Fibroblast of lung (primary cell): Measurements from ENCODE around the gene PLVAP.

Experiments
- EZH2 ChIP-seq: IDR thresholded peaks from 2 replicates; pipeline ENCODE4 v1.5.1; 2012; ENCODE audit warnings: low read length, control low read depth, mild to moderate bottlenecking; ENCODE audit errors: missing control alignments
- TF ChIP-seq, protein P1 (sequence below), 2 donors: IDR thresholded peaks in 1 of 2; conservative IDR thresholded peaks in 1 of 2; 1 replicate in 1 of 2; 2 replicates in 1 of 2; pipeline ENCODE4 v1.5.1; 2011 to 2012; ENCODE audit warnings: low read length in 2 of 2, control low read depth in 1 of 2, inconsistent platforms in 1 of 2, low read depth in 1 of 2, mild to moderate bottlenecking in 1 of 2

DNA sequence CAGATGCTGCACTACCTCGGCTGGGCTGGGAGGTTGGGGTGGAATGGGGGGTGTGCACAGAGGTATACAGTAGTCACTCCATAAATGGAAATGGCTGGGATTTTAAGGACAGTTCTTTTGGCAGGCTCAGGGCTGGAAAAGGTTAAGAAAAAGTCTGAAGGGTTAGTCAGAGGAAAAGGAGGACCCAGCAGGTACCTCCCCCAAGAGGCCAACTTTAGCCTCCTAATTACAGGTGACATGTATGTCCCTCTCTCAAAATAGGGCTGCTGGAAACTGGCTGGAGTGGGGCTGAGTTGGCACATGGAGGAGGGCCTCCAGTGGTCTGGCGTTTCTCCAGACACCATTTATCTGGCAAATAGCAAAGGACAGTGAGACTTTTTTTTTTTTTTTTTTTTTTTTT, 15.9 kb upstream of the PLVAP start:
- no peak for TF ChIP-seq EZH2
- TF ChIP-seq, protein P1, sequence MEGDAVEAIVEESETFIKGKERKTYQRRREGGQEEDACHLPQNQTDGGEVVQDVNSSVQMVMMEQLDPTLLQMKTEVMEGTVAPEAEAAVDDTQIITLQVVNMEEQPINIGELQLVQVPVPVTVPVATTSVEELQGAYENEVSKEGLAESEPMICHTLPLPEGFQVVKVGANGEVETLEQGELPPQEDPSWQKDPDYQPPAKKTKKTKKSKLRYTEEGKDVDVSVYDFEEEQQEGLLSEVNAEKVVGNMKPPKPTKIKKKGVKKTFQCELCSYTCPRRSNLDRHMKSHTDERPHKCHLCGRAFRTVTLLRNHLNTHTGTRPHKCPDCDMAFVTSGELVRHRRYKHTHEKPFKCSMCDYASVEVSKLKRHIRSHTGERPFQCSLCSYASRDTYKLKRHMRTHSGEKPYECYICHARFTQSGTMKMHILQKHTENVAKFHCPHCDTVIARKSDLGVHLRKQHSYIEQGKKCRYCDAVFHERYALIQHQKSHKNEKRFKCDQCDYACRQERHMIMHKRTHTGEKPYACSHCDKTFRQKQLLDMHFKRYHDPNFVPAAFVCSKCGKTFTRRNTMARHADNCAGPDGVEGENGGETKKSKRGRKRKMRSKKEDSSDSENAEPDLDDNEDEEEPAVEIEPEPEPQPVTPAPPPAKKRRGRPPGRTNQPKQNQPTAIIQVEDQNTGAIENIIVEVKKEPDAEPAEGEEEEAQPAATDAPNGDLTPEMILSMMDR (conservative IDR thresholded peaks at IDR 0.05 in 1 of 2, IDR thresholded peaks at IDR 0.05 in 1 of 2; ENCODE audit: low read depth in 1 of 2, low read length in 2 of 2) = no peak
